ENCODE results near the gene KIF1C. TPM values are rescaled to one million over a fixed set of nuclear protein-coding genes. Genes with fewer than 3 reads are reported as not detected.
A peak's percentile ranks its signal among the peaks of the same experiment; 100 is the strongest.

The KIF1C gene
- polyA plus RNA-seq, 3 donors = 89.4 to 99.7 (median 90.9) TPM

DNA sequence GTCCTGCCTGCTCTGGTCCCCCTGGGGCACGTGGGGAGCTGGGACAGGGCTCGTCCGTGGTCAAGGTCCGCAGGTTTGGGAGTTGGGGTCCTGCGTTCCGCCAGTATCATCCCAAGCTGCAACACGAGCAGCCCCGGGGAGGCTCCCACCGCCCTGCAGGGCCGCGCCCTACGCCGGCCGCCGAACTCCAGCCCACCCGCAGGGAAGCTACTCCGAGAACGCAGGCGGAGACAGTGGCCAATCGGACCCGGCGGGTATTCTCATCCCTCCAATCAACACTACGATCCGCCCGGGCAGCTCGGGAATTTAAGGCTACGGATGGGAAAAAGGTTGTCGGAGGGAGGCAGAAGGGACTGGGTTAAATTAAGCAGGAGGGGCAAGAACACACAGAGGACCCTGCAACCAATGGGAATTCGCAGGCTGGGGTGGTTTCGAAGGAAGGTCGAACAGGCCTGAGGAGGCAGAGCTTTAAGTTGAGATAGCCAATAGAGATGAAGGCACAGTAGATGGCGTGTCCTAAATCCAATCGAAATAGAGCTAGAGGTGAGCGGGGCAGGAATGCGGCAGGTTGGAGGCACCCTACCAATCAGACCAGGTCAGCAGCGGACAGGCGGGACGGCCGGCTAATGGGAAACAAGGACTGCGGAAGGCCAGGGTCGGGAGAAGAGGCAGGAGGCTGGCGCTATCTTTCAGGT, 30.8 kb upstream of the KIF1C start:
- DNase-seq = peak; percentile 100

DNA sequence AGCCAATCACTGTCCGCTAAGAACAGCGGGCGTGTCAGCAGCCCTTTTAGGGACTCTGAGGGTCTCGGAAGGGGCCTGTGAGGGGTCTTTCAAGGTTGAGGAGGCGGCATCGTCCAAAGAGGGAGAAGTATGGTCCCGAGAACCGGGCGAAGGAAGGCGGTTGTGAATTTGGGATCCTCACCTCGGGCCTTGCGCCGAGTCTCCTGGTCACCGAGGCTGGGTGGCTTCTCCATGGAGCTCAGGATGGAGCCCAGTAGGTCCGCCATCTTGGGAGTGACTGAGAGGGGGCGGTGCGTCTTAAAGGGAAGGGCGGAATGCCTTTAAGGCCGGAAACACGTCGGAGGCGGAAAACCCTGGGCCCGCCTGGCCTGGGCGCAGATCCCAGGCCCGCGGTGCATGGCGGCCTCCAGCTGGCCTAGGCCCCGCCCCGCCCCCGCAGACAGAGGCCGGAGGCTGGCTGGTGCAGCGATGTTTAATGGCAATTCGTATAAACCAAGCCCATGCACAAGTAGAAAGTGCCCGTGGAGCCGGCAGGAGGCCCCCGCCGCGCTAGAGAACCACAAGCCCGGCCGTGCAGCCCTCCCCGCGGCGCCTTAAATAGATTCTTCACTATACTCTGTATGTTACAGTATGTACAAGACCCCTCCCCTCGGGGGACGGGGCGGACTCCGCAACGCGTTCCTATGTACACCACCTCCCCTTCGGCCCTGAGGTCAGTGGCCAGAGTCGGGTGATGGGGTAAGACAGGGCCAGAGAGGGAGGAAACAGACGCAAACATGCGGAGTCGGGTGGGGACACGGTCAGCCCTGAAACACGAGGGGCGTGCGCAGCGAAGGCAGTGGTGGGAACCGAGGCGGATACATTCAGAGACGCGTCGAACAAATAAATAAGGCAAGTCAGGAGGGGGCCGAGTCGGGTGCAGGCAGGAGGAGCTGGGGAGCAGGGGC, 29.9 kb upstream of the KIF1C start, which contains the start of gene SPAG7:
TSS of gene SPAG7 (minus strand) at position 279 of the 947 bp plus-strand sequence. CDS start at position 266, 13 bp downstream.
- DNase-seq = peak; percentile 96

DNA sequence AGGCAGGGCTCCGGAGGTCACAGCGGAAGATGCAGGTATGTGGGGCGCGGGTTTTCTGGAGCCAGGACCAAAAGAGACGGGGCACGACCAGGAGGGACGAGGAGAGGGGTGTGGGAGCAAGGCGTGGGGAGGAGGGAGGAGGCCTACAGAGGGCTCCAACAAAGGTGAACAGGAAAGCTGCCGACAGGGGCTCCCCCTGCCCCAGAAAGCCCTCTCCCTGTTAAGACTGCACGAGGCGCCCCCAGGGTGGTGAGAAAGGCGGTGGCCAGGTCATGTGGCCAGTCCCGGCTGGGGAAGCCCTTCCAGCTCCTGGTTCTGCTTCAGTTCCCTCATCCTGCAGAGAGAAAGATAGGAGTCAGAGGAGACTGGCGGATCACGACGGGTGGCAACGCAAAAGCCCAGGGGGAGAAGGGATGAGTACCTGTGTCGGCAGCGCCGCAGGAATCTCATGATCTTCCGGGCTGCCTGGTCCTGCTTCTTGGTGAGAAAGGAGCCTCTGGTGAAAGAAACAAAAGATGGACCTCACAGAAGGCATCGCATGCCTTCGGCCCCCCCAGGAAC, 29.2 kb upstream of the KIF1C start:
- no peak for DNase-seq

DNA sequence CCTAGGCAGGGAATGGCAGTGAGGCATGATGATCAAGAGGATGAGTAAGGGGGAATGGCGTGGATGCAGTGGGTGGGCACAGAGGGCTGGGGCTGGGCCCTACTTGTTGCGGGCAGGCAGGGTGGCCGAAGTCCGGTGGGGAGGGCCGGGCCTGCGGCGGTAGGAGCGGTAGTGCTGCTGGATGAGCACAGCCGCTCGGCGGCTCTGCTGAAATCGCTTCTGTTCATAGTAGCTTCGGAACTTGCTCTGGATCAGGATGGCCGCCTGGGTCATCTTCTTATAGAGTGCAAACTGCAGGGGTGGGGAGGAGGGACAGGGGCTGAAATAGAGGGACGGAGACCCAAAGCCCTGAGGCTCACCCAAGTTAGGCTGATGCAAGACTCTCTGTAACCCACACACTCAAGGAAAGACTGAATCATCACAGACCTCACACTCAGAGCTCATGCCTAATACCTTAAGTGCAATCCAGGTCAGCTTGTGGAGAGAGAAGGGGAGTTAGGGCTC, 28.7 kb upstream of the KIF1C start:
- DNase-seq = no peak

DNA sequence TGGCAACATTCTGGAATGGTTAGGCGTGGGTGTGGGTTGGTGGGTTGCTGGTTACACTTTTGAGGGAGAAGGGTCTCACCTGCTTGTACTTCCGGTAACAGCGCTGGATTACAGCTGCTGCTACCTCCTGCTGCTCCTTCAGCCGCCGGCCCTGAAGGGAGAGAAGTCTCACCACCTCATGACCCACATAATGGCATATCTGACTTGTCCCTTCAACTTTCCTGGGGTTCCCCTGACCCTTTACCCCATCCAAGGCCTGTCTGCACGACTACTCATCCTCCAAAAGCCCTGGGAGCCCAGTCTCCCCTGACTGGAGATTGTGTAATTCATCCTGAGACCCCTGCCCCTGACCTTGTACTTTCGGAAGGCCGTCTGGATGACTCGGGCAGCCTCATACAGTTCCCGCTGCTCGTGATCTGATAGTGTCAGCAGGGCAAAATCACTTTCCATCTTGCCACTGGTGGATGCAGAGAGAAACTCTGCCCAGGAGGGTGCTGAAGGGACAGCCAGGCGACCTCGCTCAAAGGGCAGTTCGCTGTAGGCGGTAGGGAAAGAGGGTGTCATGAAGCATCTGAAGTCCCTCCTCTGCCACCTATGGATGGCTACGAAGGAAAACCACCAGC, 28.1 kb upstream of the KIF1C start:
- no peak for DNase-seq

DNA sequence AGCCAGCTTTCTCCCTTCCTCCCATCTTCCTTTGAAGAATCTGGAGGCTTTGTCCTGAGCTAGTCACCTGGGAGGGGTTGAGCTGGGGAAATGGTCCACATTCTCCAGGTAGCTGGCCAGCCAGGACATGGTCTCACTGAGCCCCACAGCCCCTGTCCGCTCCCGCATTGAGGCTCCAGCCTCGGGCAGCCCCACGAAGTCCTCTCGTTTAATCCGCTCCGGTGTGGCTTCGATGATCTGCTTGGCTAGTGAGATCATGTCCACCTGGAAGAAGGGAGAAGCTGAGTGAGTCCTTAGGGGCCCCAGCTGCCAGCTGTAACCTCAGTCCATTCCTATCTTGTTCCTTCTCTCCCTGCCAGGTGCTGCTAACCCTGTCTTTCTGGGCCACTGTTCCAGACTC, 27.5 kb upstream of the KIF1C start:
- no peak for DNase-seq

DNA sequence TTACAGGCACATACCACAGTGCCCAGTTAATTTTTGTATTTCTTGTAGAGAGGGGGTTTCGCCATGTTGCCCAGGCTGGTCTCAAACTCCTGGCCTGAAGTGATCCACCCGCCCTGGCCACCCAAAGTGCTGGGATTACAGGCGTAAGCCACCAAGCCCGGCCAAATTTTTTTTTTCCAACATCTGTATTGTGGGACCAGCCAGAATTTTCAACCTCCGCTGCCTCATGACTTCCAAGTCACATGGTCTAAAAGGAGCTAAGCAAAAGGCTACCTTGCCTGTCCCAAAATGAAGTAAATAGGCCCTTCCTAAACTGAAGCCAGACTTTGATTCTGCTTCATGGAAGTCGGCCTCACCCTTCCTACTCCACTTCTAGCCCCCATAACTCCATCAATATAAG, 25.9 kb upstream of the KIF1C start:
- DNase-seq = no peak

DNA sequence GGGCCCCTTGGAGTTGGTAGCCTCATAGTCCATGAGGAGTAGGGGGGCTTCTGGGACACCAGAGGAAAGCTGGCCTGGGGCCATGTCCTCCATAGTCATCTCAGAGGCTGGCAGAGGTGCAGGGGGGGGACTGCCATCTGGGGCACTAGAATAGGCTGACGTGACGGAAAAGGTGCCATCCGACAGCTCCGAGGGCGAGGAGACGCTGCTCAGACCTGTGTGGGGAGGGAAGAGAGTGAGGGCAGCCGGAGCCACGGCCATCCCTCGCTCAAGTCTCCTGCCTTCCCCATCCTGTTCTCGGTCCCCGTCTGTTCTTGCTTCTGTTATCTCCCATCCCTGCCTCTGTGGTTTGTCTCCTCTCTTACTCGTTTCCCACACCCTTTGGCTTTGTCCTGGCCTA, 25.4 kb upstream of the KIF1C start:
- no peak for DNase-seq

DNA sequence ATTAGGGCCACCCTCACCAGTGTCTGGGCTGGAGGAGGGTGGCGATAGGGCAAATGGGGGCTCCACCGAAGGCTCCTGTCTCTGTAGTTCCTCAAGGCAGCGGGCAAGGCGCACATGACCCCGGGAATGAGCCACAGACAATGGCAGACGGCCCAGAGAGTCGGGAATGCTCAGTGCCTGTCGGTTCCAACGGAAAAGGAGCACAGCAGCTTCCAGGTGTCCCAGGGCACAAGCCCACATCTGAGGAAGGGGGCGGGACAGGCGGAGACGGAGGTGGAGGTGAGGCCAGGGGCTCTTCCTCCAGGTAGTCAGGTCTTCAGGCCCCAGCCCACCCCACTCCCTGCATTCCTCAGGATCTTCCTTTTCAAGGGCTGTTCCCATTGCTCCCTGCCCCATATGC, 25.0 kb upstream of the KIF1C start:
- DNase-seq = no peak

DNA sequence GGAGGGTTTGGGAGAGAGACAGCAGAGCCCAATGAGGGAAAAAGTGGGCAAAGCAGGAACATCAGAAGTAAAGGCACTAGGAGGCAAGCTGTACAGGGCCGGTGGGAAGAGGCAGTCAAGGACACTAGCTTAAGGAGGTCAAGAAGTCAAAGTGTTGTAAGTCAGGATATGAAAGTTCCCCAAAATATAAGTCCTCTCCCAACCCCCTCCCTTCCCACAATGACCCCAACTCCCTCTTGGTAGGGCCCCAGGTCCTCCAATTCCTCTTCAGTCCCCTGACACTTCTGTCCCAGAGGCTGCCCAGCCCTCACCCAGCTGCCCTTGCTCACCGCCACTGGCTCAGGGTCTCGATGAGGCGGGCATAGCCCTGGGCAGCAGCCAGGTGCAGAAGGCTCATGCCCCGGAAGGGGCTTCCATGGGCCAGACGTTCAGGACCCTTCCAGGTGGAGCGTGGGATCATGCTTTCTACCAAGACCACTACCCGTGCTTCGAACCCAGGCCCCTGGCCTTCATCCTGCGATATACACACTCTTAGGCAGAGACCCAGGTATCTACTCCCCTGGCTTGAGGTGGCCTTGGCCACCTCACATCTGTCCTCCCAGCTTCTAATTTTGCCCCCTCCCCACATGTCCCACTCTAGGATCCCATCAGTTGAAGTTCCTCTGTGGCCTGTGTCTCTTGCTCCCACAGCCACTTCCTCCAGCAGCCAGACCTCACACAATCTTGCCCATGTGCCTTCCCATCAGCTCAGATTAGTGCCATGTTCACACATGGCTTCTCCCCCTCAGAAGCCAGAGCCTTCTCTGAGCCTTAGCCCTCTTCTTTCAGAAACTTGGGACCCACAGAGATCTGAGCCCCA, 24.3 kb upstream of the KIF1C start:
- no peak for DNase-seq

DNA sequence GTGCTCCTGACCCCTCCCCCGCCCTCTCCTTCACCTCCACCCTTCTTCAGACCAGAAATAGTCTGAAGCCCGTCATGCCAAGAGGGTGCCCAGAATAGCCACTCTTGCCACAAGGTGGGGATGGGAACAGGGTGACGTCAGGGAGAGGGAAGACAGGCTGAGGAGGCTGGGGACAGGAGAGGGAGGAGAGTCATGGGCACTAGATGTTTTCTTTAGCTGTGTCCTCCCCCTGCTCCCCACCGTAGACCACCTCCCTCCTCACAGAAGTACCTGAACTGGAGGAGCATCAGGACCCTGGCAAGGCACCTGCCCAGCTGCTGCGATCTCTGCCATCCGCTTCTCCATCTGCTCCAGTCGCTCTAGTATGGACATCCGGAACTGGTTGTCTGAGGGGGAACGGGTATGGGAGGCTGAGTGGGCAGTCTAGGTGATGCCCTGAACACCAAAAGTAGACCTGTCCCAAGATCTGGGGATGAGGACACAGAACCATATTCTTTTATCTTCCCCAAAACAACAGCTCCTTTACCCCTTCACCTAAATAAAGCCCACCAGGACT, 23.6 kb upstream of the KIF1C start:
- DNase-seq = no peak

DNA sequence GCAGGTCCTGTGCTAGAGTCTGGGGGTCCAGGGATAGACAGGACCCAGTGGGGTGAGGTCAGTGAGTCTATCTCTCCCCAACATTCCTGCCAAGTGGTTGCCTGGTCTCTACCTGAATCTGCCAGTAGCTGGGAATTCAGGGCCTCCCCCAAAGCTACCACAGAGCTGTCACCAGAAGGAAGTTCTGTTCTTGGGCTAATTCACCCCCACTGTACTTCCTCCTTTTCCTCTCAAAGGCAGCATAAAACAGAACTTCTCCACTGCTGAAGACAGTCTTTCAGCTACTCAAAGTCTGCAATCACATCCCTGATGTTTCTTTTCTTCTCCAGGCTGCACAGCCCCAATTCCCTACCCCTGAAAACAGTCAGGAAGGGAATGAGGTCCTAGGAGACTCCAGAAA, 19.0 kb upstream of the KIF1C start:
- DNase-seq = no peak

DNA sequence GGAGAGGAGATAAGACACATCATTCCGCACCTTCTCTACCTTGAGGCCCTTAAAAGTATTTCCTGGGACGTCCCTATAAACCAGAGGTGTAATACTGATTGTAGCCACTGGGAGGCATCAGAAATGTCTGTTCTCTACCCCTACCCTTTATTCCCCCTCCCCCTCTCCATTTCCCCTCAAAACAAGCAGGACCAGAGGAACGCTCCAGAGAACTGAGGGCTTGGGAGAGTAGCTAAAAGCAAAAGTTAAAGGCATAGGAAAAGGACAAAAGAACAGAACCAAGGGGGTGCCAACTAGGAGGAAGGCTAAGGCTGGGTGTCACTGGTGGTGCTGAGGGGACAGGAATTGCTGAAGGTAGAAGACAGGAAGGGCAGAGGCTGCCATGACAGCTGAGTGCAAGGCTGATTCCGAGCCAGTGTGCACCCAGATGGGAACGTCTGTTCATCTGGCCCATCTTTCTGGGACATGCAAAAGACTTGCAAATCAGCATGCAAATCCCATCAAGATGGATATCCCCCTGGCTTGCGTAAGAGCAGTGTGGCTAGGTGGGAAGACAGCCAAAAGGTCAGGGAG, 17.0 kb upstream of the KIF1C start:
- DNase-seq = peak; percentile 75

DNA sequence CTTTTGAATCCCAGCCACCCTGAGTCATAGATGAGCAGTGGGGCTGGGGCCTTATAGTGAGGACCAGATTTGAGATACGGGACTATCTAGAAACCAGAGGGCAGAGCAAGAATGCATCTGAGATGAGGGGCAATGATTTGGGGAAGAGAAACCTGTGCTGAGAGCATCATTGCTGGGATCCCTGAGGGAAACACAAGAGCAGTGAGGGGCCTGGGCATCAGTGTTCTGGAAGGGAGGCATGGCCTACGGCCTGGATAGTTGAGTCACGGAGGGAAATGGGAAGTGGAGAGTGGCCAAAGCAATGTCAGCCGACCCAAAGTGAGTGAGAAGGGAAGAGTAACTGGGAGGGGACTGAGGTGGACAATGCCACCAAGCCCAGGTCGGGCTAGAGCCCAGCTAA, 15.4 kb upstream of the KIF1C start:
- DNase-seq = no peak

DNA sequence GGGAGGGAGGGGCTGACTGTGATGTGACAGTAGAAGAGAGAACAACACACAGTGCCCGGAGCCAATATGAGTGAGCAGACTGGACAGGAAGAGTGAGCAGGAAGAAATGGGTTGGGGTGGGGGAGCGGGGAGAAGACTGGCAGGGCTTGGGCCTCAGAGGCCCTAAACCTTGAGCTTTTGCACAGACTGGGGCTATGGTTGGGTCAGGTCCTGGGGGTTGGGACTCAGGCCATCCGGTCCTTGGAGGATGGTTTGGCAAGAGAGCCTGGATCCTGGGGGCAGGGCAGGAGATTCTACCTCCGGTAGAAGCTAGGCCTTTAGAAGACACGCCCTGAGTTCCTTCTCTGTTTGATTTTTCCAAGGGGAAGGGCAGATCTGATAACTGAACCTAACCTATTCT, 11.3 kb upstream of the KIF1C start:
- no peak for DNase-seq

DNA sequence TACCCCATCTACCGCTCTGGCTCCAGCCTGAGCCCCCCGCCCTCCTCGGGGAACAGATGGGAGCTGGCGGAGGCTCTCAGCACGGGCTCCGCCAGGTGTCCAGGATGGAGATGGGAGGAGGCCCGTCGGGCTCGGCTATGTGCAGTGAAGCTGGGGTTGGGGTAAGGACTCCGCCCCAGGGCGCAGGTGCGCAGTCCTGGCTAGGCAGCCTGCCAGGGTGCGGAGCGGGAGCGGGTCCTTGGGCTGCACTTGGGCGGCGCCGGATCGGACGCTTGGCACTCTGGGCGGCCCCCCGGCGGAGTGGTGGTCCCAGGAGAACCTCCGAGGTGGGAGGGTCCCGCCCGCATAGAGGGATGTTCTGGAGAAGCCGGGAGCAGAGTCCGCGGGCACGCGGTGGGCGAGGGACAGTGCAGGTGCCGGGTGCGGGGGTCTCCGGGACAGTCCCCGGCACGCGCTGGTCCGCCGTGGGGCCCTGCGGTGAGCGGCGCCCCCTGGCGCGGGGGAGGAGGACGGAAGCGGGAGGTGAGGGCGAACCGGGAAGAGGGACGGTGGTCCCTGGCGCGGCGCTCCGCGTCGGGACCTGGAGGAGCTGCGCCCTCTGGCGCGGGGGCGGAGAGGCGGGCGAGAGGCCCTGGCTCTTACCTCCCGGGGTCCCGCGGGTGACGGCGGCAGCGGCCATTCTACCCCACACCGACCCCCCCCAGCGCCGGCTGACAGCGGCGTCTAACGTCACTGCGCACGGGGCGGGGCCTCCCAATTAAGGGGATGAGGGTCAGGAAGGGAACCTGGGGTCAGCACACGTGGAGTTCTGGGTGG, 10.6 kb upstream of the KIF1C start, which contains the start of gene CAMTA2:
TSS of gene CAMTA2 (minus strand) at position 725 of the 816 bp plus-strand sequence. CDS start 1,453 bp downstream, outside the sequence.
- peak; percentile 82 for DNase-seq

DNA sequence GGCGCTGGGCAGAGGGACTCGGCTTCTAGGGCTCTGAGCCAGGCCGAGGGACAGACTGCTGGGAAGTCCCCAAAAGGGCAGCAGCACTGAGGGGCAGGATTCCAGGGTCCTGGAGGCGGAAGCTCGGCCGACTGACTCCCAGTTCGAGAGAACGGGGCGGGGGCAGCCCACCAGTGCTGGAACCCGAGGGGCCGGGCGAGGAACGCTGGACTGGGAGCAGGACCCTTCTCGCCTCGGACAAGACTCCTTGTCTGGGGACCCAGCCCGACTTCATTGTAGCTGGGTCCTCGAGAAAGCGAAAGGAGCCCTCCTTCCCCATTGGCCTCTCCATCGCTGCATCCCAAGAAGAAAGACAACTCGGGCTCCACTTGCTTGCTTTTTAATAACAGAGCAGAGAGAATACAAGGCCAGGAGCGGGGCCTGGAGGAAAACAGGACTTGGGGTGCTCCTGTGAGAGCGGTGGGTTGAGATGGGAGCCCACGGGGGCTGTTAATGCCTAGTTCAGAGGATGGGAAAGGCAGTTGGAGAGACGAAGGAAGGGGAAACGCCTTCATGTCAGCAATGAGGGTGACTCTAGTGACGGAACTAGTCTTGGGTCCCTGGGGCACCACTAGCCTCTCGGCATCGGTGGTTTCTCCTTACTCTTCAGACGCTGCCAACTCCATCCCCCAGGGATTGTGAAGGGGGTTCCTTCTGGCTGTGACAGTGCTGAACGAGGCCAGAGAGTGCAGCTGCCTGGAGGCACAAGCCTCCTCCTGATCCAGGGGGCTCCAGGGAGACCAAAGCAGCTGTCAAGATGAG, 9.8 kb upstream of the KIF1C start:
- no peak for DNase-seq

DNA sequence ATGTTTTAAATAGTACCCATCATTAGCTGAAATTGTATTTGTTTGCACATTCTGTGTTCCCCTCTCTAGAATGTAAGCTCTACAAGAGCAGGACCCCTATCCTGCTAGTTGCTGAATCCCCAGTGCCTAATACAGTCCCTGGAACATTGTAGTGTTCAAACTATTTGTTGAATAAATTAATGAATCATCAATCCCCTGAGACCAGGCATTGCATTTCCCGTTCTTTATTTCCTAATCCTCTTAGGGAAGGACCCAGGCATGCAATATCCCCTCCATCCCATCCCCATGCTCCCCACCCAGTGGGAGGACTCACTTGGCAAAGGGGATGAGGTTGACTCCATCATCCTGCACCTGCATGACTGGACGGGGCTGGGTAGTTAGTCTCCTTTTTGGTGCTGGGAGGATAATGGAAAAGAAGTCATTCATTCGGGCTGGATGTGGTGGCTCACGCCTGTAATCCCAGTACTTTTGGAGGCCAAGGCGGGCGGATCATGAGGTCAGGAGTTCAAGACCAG, 3.6 kb upstream of the KIF1C start:
- no peak for DNase-seq

Data from renal pelvis (tissue), 4 donors.